Umbilical cord (tissue), 2 donors: ENCODE measurements around the gene POU2AF1. TPM values are rescaled to one million over a fixed set of nuclear protein-coding genes. Genes with fewer than 3 reads are reported as not detected.
"Not testable (repeated sequence)": the region's sequence is repeated elsewhere in the genome, so short reads cannot be mapped to it uniquely, and the experiment has no call there.

ENCODE experiments used
- DNase-seq: peaks from one replicate; pipeline ENCODE4 v3.0.0-alpha.2; 2015; ENCODE audit warnings: low spot score
- total RNA-seq: library from RNA; depleted of rRNA; stranded (reverse); fragments of >200 nt; gene quantifications from one replicate; pipeline ENCODE4 v1.2.3, GENCODE V29; 2014; ENCODE audit warnings: low replicate concordance; ENCODE audit not compliant: insufficient read depth

The POU2AF1 gene
- total RNA-seq, 1 donor from 2014 or later: 0.48 TPM

- not testable (repeated sequence) for DNase-seq
Observed at GRCh38 chr11:111320199-111320598, 58.9 kb downstream of the POU2AF1 start.

GRCh38 chr11:111319296-111319695, 59.8 kb downstream of the POU2AF1 start:
- no peak for DNase-seq

- DNase-seq: no peak
Observed at GRCh38 chr11:111312076-111312475, 67.0 kb downstream of the POU2AF1 start.

- no peak for DNase-seq
Observed at GRCh38 chr11:111310723-111311122, 68.4 kb downstream of the POU2AF1 start.

GRCh38 chr11:111310088-111310487, 69.0 kb downstream of the POU2AF1 start:
- no peak for DNase-seq

- no peak for DNase-seq
Observed at GRCh38 chr11:111309215-111309915, 69.7 kb downstream of the POU2AF1 start.

- DNase-seq: no peak
Observed at GRCh38 chr11:111308140-111308539, 70.9 kb downstream of the POU2AF1 start.

GRCh38 chr11:111307472-111308108, 71.5 kb downstream of the POU2AF1 start:
- DNase-seq: no peak

- no peak for DNase-seq
Observed at GRCh38 chr11:111306321-111306720, 72.8 kb downstream of the POU2AF1 start.

- no peak for DNase-seq
Observed at GRCh38 chr11:111305876-111306275, 73.2 kb downstream of the POU2AF1 start.

- DNase-seq: no peak
Observed at GRCh38 chr11:111305162-111305802, 73.8 kb downstream of the POU2AF1 start.

GRCh38 chr11:111303461-111303860, 75.6 kb downstream of the POU2AF1 start:
- peak; percentile 58 for DNase-seq

GRCh38 chr11:111302298-111302697, 76.8 kb downstream of the POU2AF1 start:
- no peak for DNase-seq

Other genes with a start within 250 kb of the POU2AF1 start
- gene POU2AF2, start 133.6 kb downstream of the POU2AF1 start, total RNA-seq: not detected
- not detected for gene POU2AF3, start 80.7 kb downstream of the POU2AF1 start, total RNA-seq
- gene BTG4, start 133.1 kb upstream of the POU2AF1 start, total RNA-seq: 5.5 TPM
- 0.72 TPM for gene HOATZ, start 135.5 kb upstream of the POU2AF1 start, total RNA-seq
- gene LAYN, start 161.4 kb upstream of the POU2AF1 start, total RNA-seq: 8.7 TPM
- 7.7 TPM for gene SIK2, start 223.2 kb upstream of the POU2AF1 start, total RNA-seq